GM12878 (cell line): ENCODE measurements around the gene TMEM255B. TPM values are rescaled to one million over a fixed set of nuclear protein-coding genes. Genes with fewer than 3 reads are reported as not detected.

Source experiments
- ATAC-seq: fragments of 200-7000 bp; cut with Tn5 transposase; 3 replicates; pipeline ENCODE4 v1.9.1; 2020; ENCODE audit warnings: mild to moderate bottlenecking, moderate library complexity
- BruUV-seq: library from RNA; stranded (reverse); fragments of 400-500 nt; replicated peaks from 2 replicates; lab custom pipeline; 2021; lab: Mats Ljungman, UMichigan
- CTCF ChIA-PET: fragments of 300-600 bp; sonication (Branson Sonifier 250); formaldehyde crosslinking; extraction: SDS; loops from one replicate; lab custom pipeline; 2021; ENCODE audit warnings: inconsistent platforms; lab: Yijun Ruan, JAX
- POLR2A ChIA-PET: fragments of 350-600 bp; formaldehyde crosslinking; extraction: SDS; loops from one replicate; lab custom pipeline; 2021; ENCODE audit warnings: inconsistent platforms; lab: Charles Lee
- RAD21 ChIA-PET: fragments of 300-600 bp; sonication (Branson Sonifier 250); formaldehyde crosslinking; loops from one replicate; lab custom pipeline; 2023; ENCODE audit warnings: antibody characterized with exemption; ENCODE audit not compliant: unreplicated experiment; lab: Charles Lee
- SMC1A ChIA-PET: fragments of 300-600 bp; sonication (Branson Sonifier 250); formaldehyde crosslinking; loops from one replicate; lab custom pipeline; 2023; ENCODE audit not compliant: unreplicated experiment, uncharacterized antibody; lab: Charles Lee
- DNase-seq: peaks from one replicate; pipeline ENCODE4 v3.0.0-alpha.2; 2011; ENCODE audit warnings: low read depth, low spot score
- FAIRE-seq: peaks from 3 replicates; lab custom pipeline; 2011; peaks lifted over from hg19 to GRCh38; lab: Jason Lieb, UNC
- H2AFZ ChIP-seq: 2 replicates; pipeline ENCODE4 v1.6.0; 2011; ENCODE audit warnings: low read depth, low read length, control low read depth; ENCODE audit not compliant: control insufficient read depth
- H3K27ac ChIP-seq: 2 replicates; pipeline ENCODE4 v1.5.1; 2011; ENCODE audit warnings: control low read depth; ENCODE audit not compliant: control insufficient read depth, insufficient read depth
- H3K27me3 ChIP-seq, 2 experiments: replicated peaks in 1 of 2; 2 replicates each; pipeline versions ENCODE4 v1.6.0 to v1.6.1; 2011; ENCODE audit warnings: low read length in 1 of 2; ENCODE audit not compliant: control insufficient read depth in 2 of 2, insufficient read depth in 2 of 2
- H3K36me3 ChIP-seq, 2 experiments: 2 replicates each; pipeline ENCODE4 v1.5.1; 2011; ENCODE audit warnings: low read length in 1 of 2; ENCODE audit not compliant: control insufficient read depth in 2 of 2, insufficient read depth in 2 of 2
- H3K4me1 ChIP-seq: 2 replicates; pipeline ENCODE4 v1.6.1; 2011; ENCODE audit warnings: mild to moderate bottlenecking, low read length, moderate library complexity, mixed read lengths; ENCODE audit not compliant: control insufficient read depth, insufficient read depth
- H3K4me2 ChIP-seq: 2 replicates; pipeline ENCODE4 v1.6.0; 2011; ENCODE audit warnings: control low read depth; ENCODE audit not compliant: control insufficient read depth, insufficient read depth
- H3K4me3 ChIP-seq: fragments of 200-600 bp; sonication (generic); 2 replicates; pipeline ENCODE4 v1.5.1; 2016
- H3K79me2 ChIP-seq: 2 replicates; pipeline ENCODE4 v1.6.0; 2011; ENCODE audit warnings: low read length; ENCODE audit not compliant: control insufficient read depth, insufficient read depth
- H3K9ac ChIP-seq: 2 replicates; pipeline ENCODE4 v1.8.0; 2011; ENCODE audit warnings: low read length, control low read depth, mixed read lengths; ENCODE audit not compliant: control insufficient read depth, insufficient read depth
- H3K9me3 ChIP-seq: replicated peaks from 3 replicates; pipeline ENCODE4 v1.5.1; 2011; ENCODE audit warnings: mild to moderate bottlenecking, low read length; ENCODE audit not compliant: control insufficient read depth, insufficient read depth
- H4K20me1 ChIP-seq: 2 replicates; pipeline ENCODE4 v1.6.0; 2011; ENCODE audit not compliant: control insufficient read depth, insufficient read depth
- CEBPZ ChIP-seq: fragments of 150-350 bp; IDR thresholded peaks from 2 replicates; pipeline ENCODE4 v1.6.1; 2016; ENCODE audit warnings: low read depth, low read length
- CHD2 ChIP-seq: IDR thresholded peaks from 2 replicates; pipeline ENCODE4 v1.6.1; 2011; ENCODE audit warnings: low read depth, low read length, improper control_type of control experiment, borderline replicate concordance
- E4F1 ChIP-seq: fragments of 450-650 bp; IDR thresholded peaks from 2 replicates; pipeline ENCODE4 v1.6.1; 2018; ENCODE audit warnings: borderline replicate concordance, mild to moderate bottlenecking; ENCODE audit not compliant: partially characterized antibody
- NFYB ChIP-seq: IDR thresholded peaks from 2 replicates; pipeline ENCODE4 v1.6.1; 2011; ENCODE audit warnings: low read depth, mild to moderate bottlenecking, low read length, improper control_type of control experiment, moderate library complexity; ENCODE audit not compliant: insufficient read depth
- RELB ChIP-seq: fragments of 450-650 bp; IDR thresholded peaks from 2 replicates; pipeline ENCODE4 v1.6.1; 2017; ENCODE audit warnings: low read depth, mild to moderate bottlenecking, moderate library complexity
- USF1 ChIP-seq: IDR thresholded peaks from 2 replicates; pipeline ENCODE4 v1.6.1; 2011; ENCODE audit warnings: borderline replicate concordance, low read depth, mild to moderate bottlenecking, moderate library complexity, mixed read lengths, low read length; ENCODE audit not compliant: insufficient read depth; ENCODE audit errors: extremely low read length
- ZBTB11 ChIP-seq: fragments of 450-650 bp; formaldehyde crosslinking; IDR thresholded peaks from 2 replicates; pipeline ENCODE4 v1.5.0; 2022; ENCODE audit warnings: mild to moderate bottlenecking, missing genetic modification characterization
- WGBS: methylation state at CpG from one replicate; pipeline ENCODE4 v1.1.6; 2016; ENCODE audit warnings: low lambda C conversion rate; ENCODE audit not compliant: insufficient replicate concordance, insufficient coverage; ENCODE audit errors: missing lambda C conversion rate; 5-methylcytosine and 5-hydroxymethylcytosine counted together
- in situ Hi-C: fragments of 300-500 bp; cut with MboI; formaldehyde crosslinking; loops from 9 replicates; pipeline ENCODE4 v1.14.3; 2018; ENCODE audit warnings: mixed read lengths
- intact Hi-C: fragments of 100-400 bp; cut with micrococcal nuclease; formaldehyde crosslinking; loops from one replicate; pipeline ENCODE4 v1.14.2; 2022; ENCODE audit not compliant: unreplicated experiment
- polyA plus RNA-seq, 11 experiments: library from polyadenylated mRNA; depleted of rRNA in 4 of 11; unstranded in 6 of 11; stranded (reverse) in 5 of 11; fragments of >200 nt; fragmentation: Nextera tagmentation in 4 of 11; fragmentation: Illumina TruSeq in 1 of 11; extraction: Ambion mirVana in 4 of 11; extraction: Trizol in 1 of 11; gene quantifications; 1 replicate in 1 of 11; 2 replicates in 10 of 11; pipeline versions ENCODE4 v1.2.1 to v1.2.3, GENCODE V29; 2011 to 2016; ENCODE audit warnings: inconsistent platforms in 2 of 11, missing spikeins in 2 of 11, low read depth in 1 of 11
- total RNA-seq, 4 experiments: library from RNA; depleted of rRNA in 3 of 4; stranded (reverse); fragments of >200 nt in 3 of 4; fragmentation: Illumina TruSeq in 1 of 4; extraction: Trizol in 1 of 4; gene quantifications; 2 replicates each; pipeline versions ENCODE4 v1.2.1 to v1.2.3, GENCODE V29; 2013 to 2021

TMEM255B gene
- total and polyA plus RNA-seq, 10 of the 15 experiments (the other 5 are each of a cell fraction or from before 2014, with no cell fraction given) = 0.04 to 0.62 (median 0.13) TPM; not detected in 3

GRCh38 chr13:113742000-113742441, 17.0 kb upstream of the TMEM255B start:
- peak; percentile 71 for ATAC-seq
- ChIA-PET CTCF (no interaction called here), SMC1A (no interaction called here), POLR2A (no interaction called here), RAD21 (no interaction called here)
- no peaks in the 10 kb centered on the region for H3K9me3 ChIP-seq
- no peaks in the 10 kb centered on the region for H4K20me1 ChIP-seq
- H3K4me1 ChIP-seq = no peaks in the 10 kb centered on the region
- intact Hi-C loops = no loop called here
- H3K9ac ChIP-seq = no peak overlapping the region
- no peak for DNase-seq
- FAIRE-seq = no peak
- WGBS = 22% methylated on average over 15 of the region's 15 CpGs
- no peak overlapping the region for H3K4me2 ChIP-seq
- no TSS peak for BruUV-seq
- H3K4me3 ChIP-seq = no peak overlapping the region
- H3K27ac ChIP-seq = no peak overlapping the region
- no peak overlapping the region for H2AFZ ChIP-seq
- in situ Hi-C loops = no loop called here
- no peaks in the 10 kb centered on the region for H3K79me2 ChIP-seq
- H3K36me3 ChIP-seq = no peaks in the 10 kb centered on the region
- H3K27me3 ChIP-seq = no peaks in the 10 kb centered on the region; a peak in 1 of 4 replicates
- TF ChIP-seq NFYB = no peak
- no peak for TF ChIP-seq RELB
- no peak for TF ChIP-seq E4F1
- peak; percentile 39 for TF ChIP-seq USF1
- no peak for TF ChIP-seq ZBTB11 (CRISPR knock-in tag)
- no peak for TF ChIP-seq CHD2
- TF ChIP-seq CEBPZ = no peak
